Measurements from ENCODE around the gene SNX20. TPM values are rescaled to one million over a fixed set of nuclear protein-coding genes. Genes with fewer than 3 reads are reported as not detected.

Gene SNX20
- total RNA-seq, 1 donor from 2014 or later, result 2.2 TPM

GRCh38 chr16:50697881-50698767 is 17.0 kb upstream of the SNX20 start:
- Histone ChIP-seq H3K4me1 (peaks cover 46% of the 10 kb centered on the region), H3K9me3 (no peaks in the 10 kb centered on the region), H3K27ac (peak overlapping the region; percentile 78), H3K4me3 (peak overlapping the region; percentile 38 to 47), H3K27me3 (no peaks in the 10 kb centered on the region), H3K36me3 (no peaks in the 10 kb centered on the region)
- intact Hi-C loops (cut with DNase I), result no loop called here
- no peak for DNase-seq (ENCODE audit: extremely low spot score in 2 of 2)
- TF ChIP-seq POLR2A (IDR thresholded peaks at IDR 0.05) (no peak), CTCF (IDR thresholded peaks at IDR 0.05) (no peak), POLR2AphosphoS5 (IDR thresholded peaks at IDR 0.05; ENCODE audit: insufficient read depth in 1 of 2, low read depth in 1 of 2) (peak in 1 of 2 donors; percentile 8)

GRCh38 chr16:50697421-50697715 is 16.3 kb upstream of the SNX20 start:
- Histone ChIP-seq H3K27ac (peak overlapping the region; percentile 78), H3K9me3 (no peaks in the 10 kb centered on the region), H3K27me3 (no peaks in the 10 kb centered on the region), H3K4me3 (peak overlapping the region; percentile 38 to 47), H3K4me1 (peaks cover 46% of the 10 kb centered on the region), H3K36me3 (no peaks in the 10 kb centered on the region)
- DNase-seq (ENCODE audit: extremely low spot score in 2 of 2), result no peak
- intact Hi-C loops (cut with DNase I), result no loop called here
- no peak for TF ChIP-seq CTCF (IDR thresholded peaks at IDR 0.05)
- TF ChIP-seq POLR2A (IDR thresholded peaks at IDR 0.05), result no peak
- TF ChIP-seq POLR2AphosphoS5 (IDR thresholded peaks at IDR 0.05; ENCODE audit: insufficient read depth in 1 of 2, low read depth in 1 of 2), result no peak

GRCh38 chr16:50696575-50697420 is 15.7 kb upstream of the SNX20 start:
- Histone ChIP-seq H3K27ac (peak overlapping the region; percentile 78), H3K4me1 (peaks cover 46% of the 10 kb centered on the region), H3K27me3 (no peaks in the 10 kb centered on the region), H3K9me3 (no peaks in the 10 kb centered on the region), H3K4me3 (peak overlapping the region in 1 of 2 donors; percentile 38), H3K36me3 (no peaks in the 10 kb centered on the region)
- intact Hi-C loops (cut with DNase I), result no loop called here
- TF ChIP-seq POLR2A (IDR thresholded peaks at IDR 0.05) (no peak), POLR2AphosphoS5 (IDR thresholded peaks at IDR 0.05; ENCODE audit: insufficient read depth in 1 of 2, low read depth in 1 of 2) (peak; percentile 55 to 81)
- no peak for DNase-seq (ENCODE audit: extremely low spot score in 2 of 2)

- no peaks in the 10 kb centered on the region for H3K9me3 ChIP-seq
- no peak overlapping the region for H3K4me3 ChIP-seq
- H3K36me3 ChIP-seq, result no peaks in the 10 kb centered on the region
- intact Hi-C loops (cut with DNase I), result no loop called here
- DNase-seq (ENCODE audit: extremely low spot score in 2 of 2), result no peak
- TF ChIP-seq POLR2A (IDR thresholded peaks at IDR 0.05) (no peak), POLR2AphosphoS5 (IDR thresholded peaks at IDR 0.05; ENCODE audit: insufficient read depth in 1 of 2, low read depth in 1 of 2) (no peak), CTCF (IDR thresholded peaks at IDR 0.05) (no peak)
- peaks cover 46% of the 10 kb centered on the region for H3K4me1 ChIP-seq
- no peaks in the 10 kb centered on the region for H3K27me3 ChIP-seq
- peak overlapping the region; percentile 78 for H3K27ac ChIP-seq
Measured at GRCh38 chr16:50696126-50696525, 15.0 kb upstream of the SNX20 start.

GRCh38 chr16:50695017-50696000 is 14.2 kb upstream of the SNX20 start:
- intact Hi-C loops (cut with DNase I), result no loop called here
- Histone ChIP-seq H3K4me3 (no peak overlapping the region), H3K27ac (peak overlapping the region; percentile 78), H3K27me3 (no peaks in the 10 kb centered on the region), H3K4me1 (peaks cover 46% of the 10 kb centered on the region), H3K9me3 (no peaks in the 10 kb centered on the region), H3K36me3 (no peaks in the 10 kb centered on the region)
- no peak for DNase-seq (ENCODE audit: extremely low spot score in 2 of 2)
- TF ChIP-seq POLR2AphosphoS5 (IDR thresholded peaks at IDR 0.05; ENCODE audit: insufficient read depth in 1 of 2, low read depth in 1 of 2) (no peak), CTCF (IDR thresholded peaks at IDR 0.05) (no peak), POLR2A (IDR thresholded peaks at IDR 0.05) (no peak)
